Spleen (tissue), 11 donors: ENCODE measurements around the gene DONSON. TPM values are rescaled to one million over a fixed set of nuclear protein-coding genes. Genes with fewer than 3 reads are reported as not detected.

Experiments
- DNase-seq: peaks from one replicate; pipeline ENCODE4 v3.0.0-alpha.2; 2020
- H3K27ac ChIP-seq, 8 donors: fragments of 200-600 bp; sonication (generic) in 7 of 8; 1 replicate in 4 of 8; 2 replicates in 4 of 8; pipeline versions ENCODE4 v1.5.0 to v1.8.0; 2016 to 2021; ENCODE audit warnings: inconsistent platforms in 4 of 8, mild to moderate bottlenecking in 4 of 8, moderate library complexity in 1 of 8
- H3K27me3 ChIP-seq, 7 donors: fragments of 200-600 bp; sonication (generic) in 6 of 7; replicated peaks in 1 of 7; 1 replicate in 4 of 7; 2 replicates in 3 of 7; pipeline versions ENCODE4 v1.5.0 to v1.8.0; 2016 to 2021; ENCODE audit warnings: inconsistent platforms in 3 of 7, mild to moderate bottlenecking in 1 of 7
- H3K36me3 ChIP-seq, 6 donors: fragments of 200-600 bp; sonication (generic) in 5 of 6; 1 replicate in 4 of 6; 2 replicates in 2 of 6; pipeline versions ENCODE4 v1.5.0 to v1.8.0; 2016 to 2021; ENCODE audit warnings: inconsistent platforms in 2 of 6
- H3K4me1 ChIP-seq, 6 donors: fragments of 200-600 bp; sonication (generic) in 5 of 6; 1 replicate in 3 of 6; 2 replicates in 3 of 6; pipeline versions ENCODE4 v1.5.0 to v1.8.0; 2016 to 2021; ENCODE audit warnings: inconsistent platforms in 3 of 6
- H3K4me3 ChIP-seq, 8 donors: fragments of 200-600 bp; sonication (generic) in 7 of 8; 1 replicate in 4 of 8; 2 replicates in 4 of 8; pipeline versions ENCODE4 v1.5.0 to v1.8.0; 2016 to 2021; ENCODE audit warnings: inconsistent platforms in 4 of 8, mild to moderate bottlenecking in 4 of 8, moderate library complexity in 2 of 8
- H3K9me3 ChIP-seq, 8 donors: fragments of 200-600 bp; sonication (generic) in 7 of 8; 1 replicate in 4 of 8; 2 replicates in 4 of 8; pipeline versions ENCODE4 v1.5.0 to v1.8.0; 2016 to 2021; ENCODE audit warnings: inconsistent platforms in 4 of 8
- CTCF ChIP-seq, 11 experiments: fragments of 200-600 bp in 7 of 11; fragments of 450-650 bp in 4 of 11; sonication (generic) in 4 of 11; IDR thresholded peaks in 8 of 11; conservative IDR thresholded peaks in 3 of 11; 1 replicate in 7 of 11; 2 replicates in 4 of 11; pipeline versions ENCODE4 v1.4.0 to v1.8.0; 2016 to 2021; ENCODE audit warnings: antibody characterized with exemption in 11 of 11, inconsistent platforms in 4 of 11, mild to moderate bottlenecking in 1 of 11
- POLR2A ChIP-seq, 3 donors: fragments of 450-650 bp; IDR thresholded peaks; one replicate each; pipeline ENCODE4 v1.5.1; 2017; ENCODE audit warnings: antibody characterized with exemption in 3 of 3, mild to moderate bottlenecking in 1 of 3
- POLR2AphosphoS5 ChIP-seq, 3 donors: sonication (generic); formaldehyde crosslinking; IDR thresholded peaks; one replicate each; pipeline ENCODE4 v1.5.1; 2017; ENCODE audit warnings: antibody characterized with exemption in 3 of 3
- WGBS, 5 donors: extraction: QIAGEN DNeasy Blood & Tissue Kit in 3 of 5; methylation state at CpG; one replicate each; pipeline versions ENCODE4 v1.1.5 to v1.1.7; 2013 to 2018; 5-methylcytosine and 5-hydroxymethylcytosine counted together
- intact Hi-C: fragments of 100-400 bp; cut with DNase I; formaldehyde crosslinking; loops from one replicate; pipeline ENCODE4 v1.15.0; 2023; ENCODE audit warnings: low total_unique reads
- polyA plus RNA-seq, 3 donors: library from polyadenylated mRNA; stranded (reverse); fragments of 200-250 nt; gene quantifications; one replicate each; pipeline ENCODE4 v1.2.1, GENCODE V29; 2013
- total RNA-seq, 7 donors: library from RNA; depleted of rRNA in 3 of 7; stranded (reverse); fragments of >200 nt in 3 of 7; fragmentation: NEBNext Ultra II Directional in 4 of 7; extraction: Animal tissue kit (Norgen Biotek cat#: 25700) in 4 of 7; gene quantifications; one replicate each; pipeline versions ENCODE4 v1.1.0 to v1.2.1, GENCODE V29; 2016 to 2021
- donor health status: healthy with polysubstance abuse.
- donor health status: DM: no; HTN: no; CAD: no; lungs with moderate emphysema.
- donor health status: DM: no; HTN: no; CAD: no.
- donor health status: Bipolar disorder and iron deficiency.
- donor health status: healthy.
- donor health status: DM: no; HTN: no; CAD: no.
- donor health status: DM: yes; HTN: yes; CAD: no.

Gene DONSON
- total and polyA plus RNA-seq, 10 donors: 5.8 to 13.5 (median 7.3) TPM

GRCh38 chr21:33531007-33531406, 57.5 kb downstream of the DONSON start:
- no peak for TF ChIP-seq POLR2AphosphoS5 (IDR thresholded peaks at IDR 0.05)
- no peak for TF ChIP-seq POLR2A (IDR thresholded peaks at IDR 0.05)
- TF ChIP-seq CTCF (IDR thresholded peaks at IDR 0.05 in 8 of 11, conservative IDR thresholded peaks at IDR 0.05 in 3 of 11): no peak
- no peaks in the 10 kb centered on the region for H3K27me3 ChIP-seq
- no peak overlapping the region for H3K27ac ChIP-seq
- 93 to 97% (median 93%) methylated on average over 3 of the region's 3 CpGs for WGBS, 5 donors
- no peaks in the 10 kb centered on the region for H3K9me3 ChIP-seq
- peaks cover 0 to 7% (median 0%) of the 10 kb centered on the region in 6 donors for H3K4me1 ChIP-seq
- DNase-seq: no peak
- peaks cover 0 to 100% (median 87%) of the 10 kb centered on the region in 6 donors for H3K36me3 ChIP-seq
- no peak overlapping the region for H3K4me3 ChIP-seq
- intact Hi-C loops: no loop called here

Other genes starting within 250 kb of the DONSON start
- gene IFNGR2, start 185.3 kb downstream of the DONSON start, total RNA-seq: 100 to 1,000 TPM in 5 of 7 donors, 10 to 100 TPM in 2; 87.1 to 133 (median 114) TPM
- 10 to 100 TPM; 73.6 to 77.9 (median 77.4) TPM for gene IFNGR2, start 185.3 kb downstream of the DONSON start, polyA plus RNA-seq
- 10 to 100 TPM; 31.3 to 78.5 (median 47.2) TPM for gene TMEM50B, start 108.7 kb downstream of the DONSON start, total RNA-seq
- 10 to 100 TPM; 30.7 to 44.7 (median 40.3) TPM for gene TMEM50B, start 108.7 kb downstream of the DONSON start, polyA plus RNA-seq
- gene DNAJC28, start 97.0 kb downstream of the DONSON start, total RNA-seq: 1 to 10 TPM in 5 of 7 donors, under 1 TPM in 2; 0.42 to 4.6 (median 2.1) TPM
- 1 to 10 TPM in 1 of 3 donors, under 1 TPM in 2; 0.86 to 1.2 (median 0.87) TPM for gene DNAJC28, start 97.0 kb downstream of the DONSON start, polyA plus RNA-seq
- gene GART, start 46.6 kb downstream of the DONSON start, total RNA-seq: 100 to 1,000 TPM in 3 of 7 donors, 10 to 100 TPM in 4; 58.9 to 113 (median 73.9) TPM
- gene GART, start 46.6 kb downstream of the DONSON start, polyA plus RNA-seq: 10 to 100 TPM; 14.3 to 24.8 (median 20.1) TPM
- 100 to 1,000 TPM; 309 to 427 (median 373) TPM for gene SON, start 45.6 kb downstream of the DONSON start, total RNA-seq
- 100 to 1,000 TPM in 2 of 3 donors, 10 to 100 TPM in 1; 89.0 to 210 (median 159) TPM for gene SON, start 45.6 kb downstream of the DONSON start, polyA plus RNA-seq
- gene CRYZL1, start 53.1 kb upstream of the DONSON start, total RNA-seq: 10 to 100 TPM; 30.2 to 54.9 (median 40.2) TPM
- 10 to 100 TPM; 21.7 to 25.9 (median 22.0) TPM for gene CRYZL1, start 53.1 kb upstream of the DONSON start, polyA plus RNA-seq
- 10 to 100 TPM; 27.1 to 89.0 (median 70.5) TPM for gene ITSN1, start 53.8 kb upstream of the DONSON start, total RNA-seq
- 10 to 100 TPM in 1 of 3 donors, 1 to 10 TPM in 2; 4.1 to 11.6 (median 4.2) TPM for gene ITSN1, start 53.8 kb upstream of the DONSON start, polyA plus RNA-seq